ENCODE measurements around the gene NUTF2. TPM values are rescaled to one million over a fixed set of nuclear protein-coding genes. Genes with fewer than 3 reads are reported as not detected.
A peak's percentile ranks its signal among the peaks of the same experiment; 100 is the strongest.
"Not testable (repeated sequence)": the region's sequence is repeated elsewhere in the genome, so short reads cannot be mapped to it uniquely, and the experiment has no call there.

NUTF2 gene
- total and polyA plus RNA-seq, 8 donors: 25.8 to 69.1 (median 40.2) TPM

DNA sequence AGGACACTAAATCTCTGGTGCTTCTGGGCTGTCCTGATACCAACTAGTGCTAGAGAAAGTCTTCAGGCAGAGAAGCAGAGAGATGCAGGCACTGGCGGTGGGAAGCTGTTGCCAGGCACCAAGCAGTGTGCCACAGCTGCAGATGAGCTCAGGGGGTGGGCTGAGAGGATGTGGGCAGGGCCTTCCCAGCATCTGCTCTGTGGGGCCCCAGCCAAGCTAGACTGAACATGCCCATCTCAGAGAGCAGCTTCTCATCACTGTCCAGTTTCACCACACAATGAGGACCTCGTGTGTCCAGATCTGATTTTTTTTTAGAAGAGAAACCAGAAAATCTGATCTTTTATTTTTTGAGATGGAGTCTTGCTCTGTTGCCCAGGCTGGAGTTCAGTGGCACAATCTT, 63.4 kb downstream of the NUTF2 start:
- Histone ChIP-seq H3K27me3 (no peaks in the 10 kb centered on the region), H3K4me3 (no peak overlapping the region), H3K4me1 (no peaks in the 10 kb centered on the region), H3K36me3 (peaks cover 0 to 25% (median 10%) of the 10 kb centered on the region in 3 donors), H3K9me3 (no peaks in the 10 kb centered on the region), H3K27ac (no peak overlapping the region)
- WGBS, 2 donors: 75 to 78% methylated on average over 2 of the region's 2 CpGs
- peak in 2 of 4 donors; percentile 19 to 58 for ATAC-seq
- intact Hi-C loops (cut with DNase I): no loop called here
- FAIRE-seq: no peak
- TF ChIP-seq, protein P1, sequence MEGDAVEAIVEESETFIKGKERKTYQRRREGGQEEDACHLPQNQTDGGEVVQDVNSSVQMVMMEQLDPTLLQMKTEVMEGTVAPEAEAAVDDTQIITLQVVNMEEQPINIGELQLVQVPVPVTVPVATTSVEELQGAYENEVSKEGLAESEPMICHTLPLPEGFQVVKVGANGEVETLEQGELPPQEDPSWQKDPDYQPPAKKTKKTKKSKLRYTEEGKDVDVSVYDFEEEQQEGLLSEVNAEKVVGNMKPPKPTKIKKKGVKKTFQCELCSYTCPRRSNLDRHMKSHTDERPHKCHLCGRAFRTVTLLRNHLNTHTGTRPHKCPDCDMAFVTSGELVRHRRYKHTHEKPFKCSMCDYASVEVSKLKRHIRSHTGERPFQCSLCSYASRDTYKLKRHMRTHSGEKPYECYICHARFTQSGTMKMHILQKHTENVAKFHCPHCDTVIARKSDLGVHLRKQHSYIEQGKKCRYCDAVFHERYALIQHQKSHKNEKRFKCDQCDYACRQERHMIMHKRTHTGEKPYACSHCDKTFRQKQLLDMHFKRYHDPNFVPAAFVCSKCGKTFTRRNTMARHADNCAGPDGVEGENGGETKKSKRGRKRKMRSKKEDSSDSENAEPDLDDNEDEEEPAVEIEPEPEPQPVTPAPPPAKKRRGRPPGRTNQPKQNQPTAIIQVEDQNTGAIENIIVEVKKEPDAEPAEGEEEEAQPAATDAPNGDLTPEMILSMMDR (IDR thresholded peaks at IDR 0.05): no peak
- no peak for DNase-seq

DNA sequence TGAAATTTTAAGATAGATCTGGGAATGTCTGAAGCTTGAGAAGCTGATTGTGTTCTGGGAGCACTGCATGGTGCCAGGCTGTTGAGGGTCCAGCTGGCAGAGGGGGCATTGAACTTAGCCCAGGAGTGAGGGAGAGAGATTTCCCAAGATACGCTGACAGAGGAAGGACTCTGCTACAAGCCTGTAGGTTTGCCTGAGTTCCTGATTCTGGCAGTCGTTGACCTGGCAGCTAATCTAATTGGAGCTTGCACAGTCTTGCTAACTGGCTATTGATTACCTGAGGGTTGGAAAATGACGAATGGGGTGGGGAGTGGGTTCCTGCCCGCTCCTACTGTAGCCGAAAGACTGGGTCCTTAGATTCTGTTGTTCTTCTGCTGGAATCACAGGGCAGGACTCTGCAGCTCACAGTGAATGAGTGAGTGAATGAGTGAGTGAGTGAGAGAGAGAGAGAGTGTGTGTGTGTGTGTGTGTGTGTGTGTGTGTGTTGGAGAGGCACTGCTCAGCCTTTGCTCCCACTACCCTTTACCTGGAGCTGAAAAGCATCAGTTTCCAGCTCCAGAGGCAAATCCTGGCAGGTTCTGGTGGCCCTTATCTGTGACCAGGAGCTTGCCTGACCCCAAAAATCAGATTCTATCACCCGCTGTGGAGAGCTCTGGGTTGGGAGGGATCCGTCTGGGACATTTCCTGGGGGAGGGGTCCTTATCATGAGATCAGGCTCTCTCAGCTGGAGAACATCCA, 68.2 kb downstream of the NUTF2 start:
- no peak overlapping the region for H3K27ac ChIP-seq

DNA sequence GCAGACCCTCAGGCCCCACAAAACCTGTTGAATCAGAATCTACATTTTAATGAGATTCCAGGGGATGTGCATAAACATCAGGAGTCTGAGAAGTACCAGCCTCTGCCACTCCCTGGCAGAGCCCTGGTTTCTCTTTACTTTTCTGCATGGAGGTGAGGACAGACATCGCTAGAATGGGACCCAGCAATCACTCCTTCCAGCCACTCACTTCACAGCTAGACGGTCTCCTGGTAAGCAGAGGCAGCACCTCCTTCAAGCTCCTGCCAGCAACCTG, 68.7 kb downstream of the NUTF2 start:
- 70 to 75% methylated on average over 2 of the region's 2 CpGs for WGBS, 2 donors
- H3K9me3 ChIP-seq; H3K36me3 ChIP-seq; H3K27me3 ChIP-seq; H3K4me3 ChIP-seq; ATAC-seq; H3K27ac ChIP-seq; intact Hi-C loops (cut with DNase I); H3K4me1 ChIP-seq; FAIRE-seq; DNase-seq: not testable (repeated sequence)

More for the DNA sequence above, 68.2 kb downstream of the NUTF2 start:
- TF ChIP-seq, protein P1 (IDR thresholded peaks at IDR 0.05): no peak
- no peaks in the 10 kb centered on the region for H3K4me1 ChIP-seq
- no peak for DNase-seq
- peaks cover 0 to 10% (median 0%) of the 10 kb centered on the region in 3 donors for H3K36me3 ChIP-seq
- H3K27me3 ChIP-seq: no peaks in the 10 kb centered on the region
- no peak for FAIRE-seq
- ATAC-seq: no peak
- WGBS, 2 donors: 68 to 70% methylated on average over 7 of the region's 7 CpGs
- H3K4me3 ChIP-seq: no peak overlapping the region
- H3K9me3 ChIP-seq: no peaks in the 10 kb centered on the region
- intact Hi-C loops (cut with DNase I): no loop called here

DNA sequence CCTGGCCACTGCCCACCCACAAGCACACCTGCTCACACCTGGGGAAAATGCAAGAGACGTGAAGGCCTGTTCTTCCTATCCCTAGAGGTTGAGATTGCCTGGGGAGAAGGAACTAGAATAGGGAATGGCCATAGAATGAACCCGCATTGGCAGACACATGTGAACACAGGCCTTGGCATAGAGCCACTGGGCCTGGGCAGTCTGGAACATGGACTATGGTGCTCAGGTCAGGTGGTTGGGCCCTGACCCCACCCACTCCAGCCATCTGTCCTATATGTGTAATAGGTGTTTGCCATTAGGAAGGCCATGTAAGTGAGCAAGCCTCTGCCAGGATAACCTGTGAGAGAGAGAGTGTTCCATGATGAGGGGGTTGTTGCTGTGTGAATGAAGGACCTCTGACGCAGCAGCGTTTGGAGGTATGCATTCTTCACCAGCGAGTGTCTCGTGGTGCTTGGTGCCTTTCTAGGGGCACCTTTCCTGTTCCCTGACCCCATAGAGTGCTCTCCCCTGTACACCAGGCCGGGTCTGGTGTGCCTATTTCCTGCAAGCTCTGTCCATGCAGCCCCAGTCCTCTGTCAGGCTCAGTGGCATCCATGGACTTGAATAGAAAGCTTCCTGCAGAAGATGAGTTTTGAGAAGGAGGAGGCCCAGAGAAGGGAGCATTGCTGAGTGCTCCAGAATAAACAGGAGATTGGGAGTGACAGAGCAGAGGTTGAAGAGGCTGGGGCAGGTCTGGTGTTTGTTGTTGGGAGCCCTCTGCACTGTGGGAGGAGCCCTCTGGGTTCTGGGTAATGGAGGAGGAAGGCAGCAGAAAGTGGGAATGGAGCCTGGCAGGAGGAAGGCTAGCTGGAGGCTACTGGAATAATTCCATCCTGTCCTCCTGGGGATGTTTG, 69.3 kb downstream of the NUTF2 start:
- peak; percentile 58 to 92 (median 62) for ATAC-seq
- TF ChIP-seq, protein P1 (IDR thresholded peaks at IDR 0.05): no peak
- Histone ChIP-seq H3K9me3 (no peaks in the 10 kb centered on the region), H3K27me3 (no peaks in the 10 kb centered on the region), H3K4me3 (no peak overlapping the region), H3K4me1 (no peaks in the 10 kb centered on the region), H3K27ac (no peak overlapping the region), H3K36me3 (no peaks in the 10 kb centered on the region)
- DNase-seq: peak in 4 of 6 donors; percentile 55 to 87 (median 70)
- WGBS, 2 donors: 74% methylated on average over 7 of the region's 7 CpGs
- no peak for FAIRE-seq
- intact Hi-C loops (cut with DNase I): no loop called here

DNA sequence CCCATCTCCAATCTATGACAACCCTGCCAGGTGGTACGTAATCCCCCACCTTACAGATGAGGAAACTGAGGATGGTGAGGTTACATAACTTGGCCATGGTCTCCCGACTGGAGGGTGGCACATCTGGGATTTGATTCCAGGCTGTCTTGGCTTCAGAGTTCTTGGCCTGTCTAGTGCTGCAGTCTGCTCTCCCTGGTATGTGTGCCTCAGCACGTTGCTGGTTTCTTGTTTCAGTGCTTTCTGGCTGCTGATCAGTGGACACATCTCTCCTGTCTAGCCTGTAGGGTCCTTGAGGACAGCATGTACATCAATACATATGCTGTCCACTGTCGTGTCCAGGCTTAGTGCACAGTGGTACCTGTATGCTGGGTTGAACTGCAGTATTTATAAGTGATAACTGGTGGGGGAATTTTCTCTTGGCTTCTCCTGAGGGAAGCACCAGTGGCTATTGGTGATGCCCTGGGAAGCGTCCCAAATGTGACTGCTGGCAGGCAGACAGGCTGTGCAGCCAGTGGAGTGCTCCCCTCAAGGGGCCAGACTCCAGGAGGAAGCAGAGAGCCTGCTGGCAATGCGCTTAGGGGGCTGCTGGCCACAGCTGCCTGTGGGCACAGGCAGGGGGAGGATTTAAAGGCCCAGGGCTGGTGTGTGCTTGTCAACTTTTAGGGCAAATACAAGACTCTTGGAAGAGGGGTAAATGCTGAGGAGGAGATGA, 70.6 kb downstream of the NUTF2 start:
- H3K27me3 ChIP-seq: no peaks in the 10 kb centered on the region
- DNase-seq (peak in 1 of 6 donors; percentile 41), ATAC-seq (peak in 2 of 4 donors; percentile 24 to 32), FAIRE-seq (no peak)
- no peaks in the 10 kb centered on the region for H3K9me3 ChIP-seq
- no peak overlapping the region for H3K27ac ChIP-seq
- intact Hi-C loops (cut with DNase I): no loop called here
- TF ChIP-seq, protein P1 (IDR thresholded peaks at IDR 0.05): no peak
- no peaks in the 10 kb centered on the region for H3K4me1 ChIP-seq
- WGBS, 2 donors: 62 to 70% methylated on average over 6 of the region's 6 CpGs
- H3K4me3 ChIP-seq: no peak overlapping the region
- no peaks in the 10 kb centered on the region for H3K36me3 ChIP-seq

Measured in pancreas (tissue), 10 donors.